HT1080 (cell line): Measurements from ENCODE around the gene LDOC1. TPM values are rescaled to one million over a fixed set of nuclear protein-coding genes. Genes with fewer than 3 reads are reported as not detected.
"Not testable (repeated sequence)": the region's sequence is repeated elsewhere in the genome, so short reads cannot be mapped to it uniquely, and the experiment has no call there.

Experiments
- DNase-seq: peaks from one replicate; pipeline ENCODE4 v3.0.0-alpha.2; 2015; ENCODE audit warnings: low read depth
- polyA plus RNA-seq, 2 experiments: library from polyadenylated mRNA; depleted of rRNA; stranded (reverse); fragments of >200 nt; gene quantifications; 2 replicates each; pipeline ENCODE4 v1.2.3, GENCODE V29; 2015
- total RNA-seq: library from RNA; depleted of rRNA; stranded (reverse); fragments of >200 nt; shearing (Covaris generic); gene quantifications from 2 replicates; pipeline ENCODE4 v1.2.3, GENCODE V29; 2014; rRNA removed

Gene LDOC1
- total RNA-seq, result 13.4 and 35.5 TPM in 2 replicates
- 76.1 and 82.3 TPM in 2 replicates for polyA plus RNA-seq (2015; cell fraction: cytosol; rRNA removed)
- polyA plus RNA-seq (2015; cell fraction: nucleus; rRNA removed), result 40.0 and 54.2 TPM in 2 replicates

- DNase-seq, result peak; percentile 77
Observed at GRCh38 chrX:141176586-141177451, at the start of gene LDOC1. TSS of gene LDOC1 (minus strand) at chrX:141177129. CDS start at chrX:141177021, 108 bp downstream.

DNA sequence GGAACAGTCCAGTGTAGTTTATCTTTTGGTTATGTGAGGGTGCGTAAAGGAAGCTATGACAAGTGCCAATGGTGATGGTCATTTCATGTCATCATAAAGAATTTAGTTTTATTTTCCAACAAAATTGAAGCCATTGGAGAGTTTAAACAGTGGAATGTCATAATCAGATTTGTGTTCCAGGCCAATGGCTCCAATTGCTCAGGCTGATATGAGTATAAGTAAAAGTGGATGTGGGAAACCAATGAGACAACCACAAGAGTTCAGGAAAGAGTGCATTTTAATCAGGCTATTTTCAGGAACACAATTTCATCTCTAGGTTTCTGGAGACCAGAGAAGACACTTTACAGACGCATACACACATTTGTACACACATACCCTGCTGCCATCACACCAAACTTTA lies 44.7 kb upstream of the LDOC1 start:
- no peak for DNase-seq

DNA sequence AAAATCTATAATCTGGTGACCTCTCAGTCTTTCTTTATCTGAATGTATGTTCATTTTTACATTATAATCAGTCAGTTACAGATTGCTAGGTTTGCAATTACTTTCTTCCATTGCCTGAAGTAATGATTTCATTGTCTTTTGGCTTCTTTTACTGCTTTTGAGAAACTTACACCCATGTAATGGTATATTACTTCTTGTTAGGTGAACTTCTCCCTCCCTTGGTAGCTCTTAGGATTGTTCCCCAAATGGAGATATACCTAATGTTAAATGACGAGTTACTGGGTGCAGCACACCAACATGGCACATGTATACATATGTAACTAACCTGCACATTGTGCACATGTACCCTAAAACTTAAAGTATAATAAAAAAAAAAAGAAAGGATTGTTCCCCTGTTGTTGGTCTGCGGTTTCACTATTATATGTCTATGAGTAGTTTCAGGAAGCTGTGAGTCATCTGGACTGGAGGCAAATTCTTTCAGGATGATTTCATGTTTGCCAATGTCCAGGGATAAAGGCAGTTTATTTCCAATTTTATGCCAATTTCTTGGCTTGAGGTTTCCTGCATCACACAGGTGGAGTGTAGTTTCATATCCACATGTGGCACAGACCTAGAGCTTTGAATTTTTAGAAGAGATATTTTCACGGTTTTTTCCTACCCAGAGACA lies 43.5 kb upstream of the LDOC1 start:
- DNase-seq, result peak; percentile 90

GRCh38 chrX:141214196-141214595 lies 37.3 kb upstream of the LDOC1 start:
- no peak for DNase-seq

- DNase-seq, result no peak
Observed at GRCh38 chrX:141201962-141202361, 25.0 kb upstream of the LDOC1 start.

DNA sequence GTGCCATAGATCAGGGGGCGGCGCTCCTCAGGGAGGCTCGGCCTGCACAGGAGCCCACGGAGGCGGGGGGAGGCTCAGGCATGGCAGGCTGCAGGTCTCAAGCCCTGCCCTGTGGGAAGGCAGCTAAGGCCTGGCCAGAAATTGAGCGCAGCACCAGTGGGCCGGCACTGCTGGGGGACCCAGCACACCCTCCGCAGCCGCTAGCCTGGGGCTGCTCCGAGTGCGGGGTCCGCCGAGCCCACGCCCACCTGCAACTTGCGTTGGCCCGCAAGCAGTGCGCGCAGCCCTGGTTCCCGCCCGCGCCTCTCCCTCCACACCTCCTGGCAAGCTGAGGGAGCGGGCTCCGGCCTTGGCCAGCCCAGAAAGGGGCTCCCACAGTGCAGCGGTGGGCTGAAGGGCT lies 11.6 kb upstream of the LDOC1 start:
- not testable (repeated sequence) for DNase-seq

DNA sequence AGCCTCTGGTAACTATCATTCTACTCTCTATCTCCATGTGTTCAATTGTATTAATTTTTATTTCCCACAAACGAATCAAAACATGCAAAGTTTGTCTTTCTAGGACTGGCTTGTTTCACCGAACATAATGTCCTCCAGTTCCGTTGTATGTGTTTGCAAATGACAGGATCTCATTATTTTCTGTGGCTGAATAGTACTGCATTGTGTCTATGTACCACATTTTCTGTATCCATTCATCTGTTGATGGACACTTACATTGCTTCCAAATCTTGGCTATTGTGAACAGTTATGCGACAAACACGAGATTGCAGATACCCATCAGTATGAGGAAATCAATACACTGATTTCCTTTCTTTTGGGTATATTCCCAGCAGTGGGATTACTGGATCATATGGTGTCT lies 8.4 kb upstream of the LDOC1 start:
- DNase-seq, result no peak

DNA sequence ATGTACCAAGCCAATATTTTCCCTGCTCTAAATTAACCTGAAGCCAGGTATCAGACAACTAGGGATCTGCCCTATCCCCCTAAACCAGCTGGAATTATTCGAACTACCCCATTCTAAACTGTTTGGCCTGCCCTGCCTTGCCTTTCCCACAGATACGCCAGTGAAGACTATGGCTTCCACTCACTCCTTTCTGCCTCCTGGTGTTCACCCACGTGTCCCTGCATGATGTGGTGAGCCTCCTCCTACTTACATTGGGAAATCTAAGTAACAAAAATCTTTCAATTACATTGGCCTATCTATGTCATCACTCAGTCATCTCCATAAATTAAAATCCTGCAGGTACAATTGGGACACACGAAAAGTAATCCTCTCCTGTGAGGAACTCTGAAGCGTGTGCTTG lies 6.1 kb upstream of the LDOC1 start:
- no peak for DNase-seq

- DNase-seq, result no peak
Observed at GRCh38 chrX:141180851-141181250, 3.9 kb upstream of the LDOC1 start.

DNA sequence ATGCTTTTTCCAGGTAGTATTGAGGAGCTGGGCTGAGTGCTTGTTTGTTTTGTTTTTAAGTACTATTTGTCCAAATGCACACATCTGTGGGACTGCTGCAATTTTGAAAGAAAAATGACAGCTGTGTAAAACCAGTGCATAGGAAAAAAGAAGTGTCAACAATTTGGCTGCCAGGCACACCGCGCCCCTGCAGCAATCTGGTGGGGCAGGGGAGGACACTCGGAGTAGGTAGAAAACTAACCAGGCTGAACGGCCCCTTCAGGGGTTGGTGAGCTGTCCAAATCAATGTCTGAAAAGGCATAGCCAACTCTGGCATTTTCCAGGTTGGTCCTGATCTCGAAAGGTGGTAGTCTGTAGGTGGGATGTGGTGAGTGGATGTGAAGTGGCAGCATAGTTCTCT lies 1.1 kb downstream of the LDOC1 start:
- no peak for DNase-seq

DNA sequence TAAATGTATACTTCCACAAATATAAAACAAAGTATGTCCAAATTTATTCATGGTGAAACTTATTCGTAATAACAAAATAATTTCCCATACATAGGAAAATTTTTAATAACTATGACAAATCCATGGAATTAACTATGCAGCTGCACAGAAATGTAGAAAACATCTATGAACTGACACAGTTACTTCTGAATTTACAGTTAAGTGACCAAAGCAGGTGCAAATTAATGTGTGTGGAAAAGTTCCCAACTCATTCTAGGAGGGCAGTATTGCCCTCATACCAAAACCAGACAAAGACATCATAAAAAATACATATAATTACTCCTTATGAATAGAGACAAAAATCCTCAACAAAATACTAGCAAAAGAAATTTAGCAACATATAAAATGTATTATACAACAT lies 12.5 kb downstream of the LDOC1 start:
- DNase-seq, result no peak

GRCh38 chrX:141158084-141158483 lies 18.8 kb downstream of the LDOC1 start:
- no peak for DNase-seq

DNA sequence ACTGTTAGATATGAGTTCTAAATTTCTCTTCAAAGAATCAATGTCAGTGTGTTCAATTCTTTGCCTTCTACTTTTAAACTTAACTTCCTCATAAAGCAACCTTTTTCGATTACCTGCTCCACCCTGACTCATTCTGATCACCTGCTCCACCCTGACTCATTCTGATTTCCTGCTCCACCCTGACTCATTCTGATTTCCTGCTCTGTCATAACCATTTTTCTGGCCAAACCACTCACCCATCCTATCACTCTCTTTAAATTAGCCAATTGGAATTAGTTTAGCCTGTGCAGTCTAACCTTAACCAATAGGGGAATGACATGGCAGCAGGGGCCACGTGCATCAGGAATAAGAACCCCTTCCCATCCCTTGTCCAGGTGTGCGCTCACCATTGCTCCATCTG lies 21.7 kb downstream of the LDOC1 start:
- peak; percentile 65 for DNase-seq

DNA sequence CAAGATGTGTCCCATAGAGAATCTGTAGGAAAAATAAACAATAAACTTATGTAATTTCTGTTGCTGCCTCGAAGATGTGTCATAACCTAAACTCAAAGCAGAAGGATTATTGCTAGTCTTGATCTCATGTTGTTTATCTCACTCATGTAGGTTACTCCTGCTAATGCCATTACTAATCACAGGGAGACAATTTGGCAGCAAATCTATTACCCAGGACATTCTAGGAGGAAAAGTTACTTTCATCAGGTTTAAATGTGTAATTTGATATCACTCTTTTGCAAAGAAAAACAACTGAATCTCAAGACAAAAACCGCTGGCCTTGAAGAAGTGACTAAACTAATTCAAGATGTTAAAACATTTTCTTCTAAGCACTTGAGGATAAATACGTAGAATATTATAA lies 34.0 kb downstream of the LDOC1 start:
- DNase-seq, result peak; percentile 1

GRCh38 chrX:141133272-141133671 lies 43.7 kb downstream of the LDOC1 start:
- no peak for DNase-seq

GRCh38 chrX:141127146-141127545 lies 49.8 kb downstream of the LDOC1 start:
- DNase-seq, result no peak

Other genes with a start within 250 kb of the LDOC1 start
- gene SPANXB1, start 174.5 kb downstream of the LDOC1 start, total RNA-seq, result 0.55 and 1.4 TPM in 2 replicates
- 7.5 and 13.9 TPM in 2 replicates for gene SPANXC, start 65.4 kb upstream of the LDOC1 start, total RNA-seq